Measurements from ENCODE around the gene COL28A1.

DNA sequence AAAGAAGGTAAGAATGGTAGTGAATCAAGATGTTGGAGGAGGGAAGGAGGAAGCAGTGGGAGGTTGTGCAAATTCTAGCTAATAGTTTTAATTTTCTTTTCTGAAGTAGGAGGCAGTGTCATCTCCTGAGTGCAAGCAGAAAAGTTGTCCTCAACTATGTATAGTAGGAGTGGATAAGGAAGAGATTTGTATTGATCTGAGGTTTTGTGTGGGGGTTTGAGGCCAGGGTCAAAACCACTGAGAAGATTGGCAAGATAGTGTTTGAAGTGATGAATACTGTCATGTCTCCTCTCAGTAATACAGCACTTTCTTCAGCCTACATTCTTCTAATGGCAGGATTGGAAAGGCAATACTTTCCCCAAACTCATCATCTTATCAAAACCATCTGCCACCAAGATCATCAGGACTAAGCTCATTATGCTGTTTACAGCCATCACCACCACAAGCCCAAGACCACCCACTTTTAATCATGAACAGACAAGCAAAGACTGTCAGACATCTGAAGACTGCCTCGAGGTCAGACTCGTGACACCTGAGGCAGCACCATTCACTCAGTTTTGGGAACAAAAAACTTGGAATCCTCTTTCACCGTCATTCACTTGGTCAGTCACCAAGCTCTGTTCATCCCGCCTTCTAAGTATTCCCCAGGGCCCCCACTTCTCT lies 29.5 kb upstream of the COL28A1 start:
- TF ChIP-seq, protein P1, sequence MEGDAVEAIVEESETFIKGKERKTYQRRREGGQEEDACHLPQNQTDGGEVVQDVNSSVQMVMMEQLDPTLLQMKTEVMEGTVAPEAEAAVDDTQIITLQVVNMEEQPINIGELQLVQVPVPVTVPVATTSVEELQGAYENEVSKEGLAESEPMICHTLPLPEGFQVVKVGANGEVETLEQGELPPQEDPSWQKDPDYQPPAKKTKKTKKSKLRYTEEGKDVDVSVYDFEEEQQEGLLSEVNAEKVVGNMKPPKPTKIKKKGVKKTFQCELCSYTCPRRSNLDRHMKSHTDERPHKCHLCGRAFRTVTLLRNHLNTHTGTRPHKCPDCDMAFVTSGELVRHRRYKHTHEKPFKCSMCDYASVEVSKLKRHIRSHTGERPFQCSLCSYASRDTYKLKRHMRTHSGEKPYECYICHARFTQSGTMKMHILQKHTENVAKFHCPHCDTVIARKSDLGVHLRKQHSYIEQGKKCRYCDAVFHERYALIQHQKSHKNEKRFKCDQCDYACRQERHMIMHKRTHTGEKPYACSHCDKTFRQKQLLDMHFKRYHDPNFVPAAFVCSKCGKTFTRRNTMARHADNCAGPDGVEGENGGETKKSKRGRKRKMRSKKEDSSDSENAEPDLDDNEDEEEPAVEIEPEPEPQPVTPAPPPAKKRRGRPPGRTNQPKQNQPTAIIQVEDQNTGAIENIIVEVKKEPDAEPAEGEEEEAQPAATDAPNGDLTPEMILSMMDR (IDR thresholded peaks at IDR 0.05) = no peak
- no peak for TF ChIP-seq POLR2A (IDR thresholded peaks at IDR 0.05)

Data from lower leg skin (tissue), 3 donors.